ENCODE data around the gene RNF212.

Gene RNF212

DNA sequence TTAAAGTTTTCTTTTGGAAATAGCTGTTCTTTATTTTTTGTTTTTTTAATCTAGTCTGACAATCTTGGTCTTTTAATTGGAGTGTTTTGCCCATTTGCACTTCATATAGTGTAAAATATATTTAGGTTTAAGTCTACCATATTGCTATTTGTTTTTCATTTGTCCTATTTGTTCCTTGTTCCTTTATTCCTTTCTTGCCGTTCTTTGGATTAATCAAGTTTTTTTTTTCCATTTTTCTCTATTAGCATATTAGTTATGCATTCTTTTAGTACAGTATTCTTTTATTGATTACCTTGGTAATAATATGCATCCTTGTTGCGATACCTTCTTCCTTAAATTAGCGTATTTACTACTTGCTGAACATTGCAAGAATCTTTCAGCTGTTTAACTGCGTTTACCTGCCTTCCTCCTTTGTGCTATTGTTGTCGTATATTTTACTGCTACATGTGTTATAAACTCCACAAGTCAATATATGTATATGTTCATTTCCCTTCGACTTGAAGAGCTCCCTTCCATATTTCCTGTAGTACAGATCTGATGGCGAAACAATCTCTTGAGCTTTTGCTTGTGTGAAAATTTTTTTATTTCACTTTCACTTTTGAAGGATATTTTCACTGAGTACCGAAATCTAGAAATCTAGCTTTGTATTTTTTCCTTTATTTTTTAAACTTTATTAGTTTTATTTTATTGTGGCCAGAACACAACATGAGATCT lies 23.9 kb upstream of the RNF212 start:
- H3K4me1 ChIP-seq (ENCODE audit: low read depth, poor library complexity, severe bottlenecking), result no peaks in the 10 kb centered on the region
- no peaks in the 10 kb centered on the region for H3K27me3 ChIP-seq (ENCODE audit: insufficient read depth, low read depth)
- H4K20me1 ChIP-seq (ENCODE audit: insufficient read depth), result no peaks in the 10 kb centered on the region
- no peak overlapping the region for H3K9ac ChIP-seq
- no peak overlapping the region for H3K4me2 ChIP-seq
- H3K36me3 ChIP-seq (ENCODE audit: insufficient read depth), result no peaks in the 10 kb centered on the region
- TF ChIP-seq, protein P1, sequence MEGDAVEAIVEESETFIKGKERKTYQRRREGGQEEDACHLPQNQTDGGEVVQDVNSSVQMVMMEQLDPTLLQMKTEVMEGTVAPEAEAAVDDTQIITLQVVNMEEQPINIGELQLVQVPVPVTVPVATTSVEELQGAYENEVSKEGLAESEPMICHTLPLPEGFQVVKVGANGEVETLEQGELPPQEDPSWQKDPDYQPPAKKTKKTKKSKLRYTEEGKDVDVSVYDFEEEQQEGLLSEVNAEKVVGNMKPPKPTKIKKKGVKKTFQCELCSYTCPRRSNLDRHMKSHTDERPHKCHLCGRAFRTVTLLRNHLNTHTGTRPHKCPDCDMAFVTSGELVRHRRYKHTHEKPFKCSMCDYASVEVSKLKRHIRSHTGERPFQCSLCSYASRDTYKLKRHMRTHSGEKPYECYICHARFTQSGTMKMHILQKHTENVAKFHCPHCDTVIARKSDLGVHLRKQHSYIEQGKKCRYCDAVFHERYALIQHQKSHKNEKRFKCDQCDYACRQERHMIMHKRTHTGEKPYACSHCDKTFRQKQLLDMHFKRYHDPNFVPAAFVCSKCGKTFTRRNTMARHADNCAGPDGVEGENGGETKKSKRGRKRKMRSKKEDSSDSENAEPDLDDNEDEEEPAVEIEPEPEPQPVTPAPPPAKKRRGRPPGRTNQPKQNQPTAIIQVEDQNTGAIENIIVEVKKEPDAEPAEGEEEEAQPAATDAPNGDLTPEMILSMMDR (conservative IDR thresholded peaks at IDR 0.05; ENCODE audit: low read depth, low read length), result no peak
- H3K27ac ChIP-seq, result no peak overlapping the region
- no peak overlapping the region for H2AFZ ChIP-seq (ENCODE audit: low read depth)
- no peak overlapping the region for H3K4me3 ChIP-seq (IDR thresholded peaks at IDR 0.05; ENCODE audit: insufficient read depth, low read depth, low read length)
- no peaks in the 10 kb centered on the region for H3K79me2 ChIP-seq (ENCODE audit: insufficient read depth, low read depth)

- H3K79me2 ChIP-seq (ENCODE audit: insufficient read depth, low read depth), result no peaks in the 10 kb centered on the region
- no peaks in the 10 kb centered on the region for H4K20me1 ChIP-seq (ENCODE audit: insufficient read depth)
- no peaks in the 10 kb centered on the region for H3K4me1 ChIP-seq (ENCODE audit: low read depth, poor library complexity, severe bottlenecking)
- no peak overlapping the region for H3K27ac ChIP-seq
- H3K9ac ChIP-seq, result no peak overlapping the region
- no peak overlapping the region for H3K4me3 ChIP-seq (IDR thresholded peaks at IDR 0.05; ENCODE audit: insufficient read depth, low read depth, low read length)
- H3K27me3 ChIP-seq (ENCODE audit: insufficient read depth, low read depth), result no peaks in the 10 kb centered on the region
- H2AFZ ChIP-seq (ENCODE audit: low read depth), result no peak overlapping the region
- H3K4me2 ChIP-seq, result no peak overlapping the region
- TF ChIP-seq, protein P1 (conservative IDR thresholded peaks at IDR 0.05; ENCODE audit: low read depth, low read length), result no peak
- H3K36me3 ChIP-seq (ENCODE audit: insufficient read depth), result no peaks in the 10 kb centered on the region
These were observed 22.7 kb upstream of the RNF212 start for GRCh38 chr4:1136048-1136447.

GRCh38 chr4:1133033-1133432 lies 19.7 kb upstream of the RNF212 start:
- TF ChIP-seq, protein P1 (conservative IDR thresholded peaks at IDR 0.05; ENCODE audit: low read depth, low read length), result no peak
- no peak overlapping the region for H3K27ac ChIP-seq
- H2AFZ ChIP-seq (ENCODE audit: low read depth), result no peak overlapping the region

GRCh38 chr4:1130316-1131186 lies 17.2 kb upstream of the RNF212 start:
- Histone ChIP-seq H3K27me3 (ENCODE audit: insufficient read depth, low read depth) (no peaks in the 10 kb centered on the region), H3K4me1 (ENCODE audit: low read depth, poor library complexity, severe bottlenecking) (no peaks in the 10 kb centered on the region), H4K20me1 (ENCODE audit: insufficient read depth) (no peaks in the 10 kb centered on the region), H3K4me2 (no peak overlapping the region), H2AFZ (ENCODE audit: low read depth) (no peak overlapping the region), H3K36me3 (ENCODE audit: insufficient read depth) (no peaks in the 10 kb centered on the region), H3K4me3 (IDR thresholded peaks at IDR 0.05; ENCODE audit: insufficient read depth, low read depth, low read length) (no peak overlapping the region), H3K27ac (no peak overlapping the region), H3K9ac (no peak overlapping the region), H3K79me2 (ENCODE audit: insufficient read depth, low read depth) (no peaks in the 10 kb centered on the region)
- TF ChIP-seq, protein P1 (conservative IDR thresholded peaks at IDR 0.05; ENCODE audit: low read depth, low read length), result peak; percentile 94

More at GRCh38 chr4:1133033-1133432, 19.7 kb upstream of the RNF212 start:
- no peaks in the 10 kb centered on the region for H3K79me2 ChIP-seq (ENCODE audit: insufficient read depth, low read depth)
- H3K27me3 ChIP-seq (ENCODE audit: insufficient read depth, low read depth), result no peaks in the 10 kb centered on the region
- H3K36me3 ChIP-seq (ENCODE audit: insufficient read depth), result no peaks in the 10 kb centered on the region
- no peaks in the 10 kb centered on the region for H3K4me1 ChIP-seq (ENCODE audit: low read depth, poor library complexity, severe bottlenecking)
- no peaks in the 10 kb centered on the region for H4K20me1 ChIP-seq (ENCODE audit: insufficient read depth)
- H3K9ac ChIP-seq, result no peak overlapping the region
- no peak overlapping the region for H3K4me2 ChIP-seq
- H3K4me3 ChIP-seq (IDR thresholded peaks at IDR 0.05; ENCODE audit: insufficient read depth, low read depth, low read length), result no peak overlapping the region

All from KMS-11 (cell line).